Upper lobe of left lung (tissue), 4 donors: ENCODE results near the gene KLC3.

ENCODE experiments used
- EP300 ChIP-seq, 4 donors: sonication (generic); formaldehyde crosslinking; IDR thresholded peaks; one replicate each; pipeline ENCODE4 v1.5.1; 2017; ENCODE audit warnings: antibody characterized with exemption in 4 of 4, control low read depth in 2 of 4
- POLR2A ChIP-seq, 4 donors: fragments of 450-650 bp; IDR thresholded peaks; one replicate each; pipeline ENCODE4 v1.5.1; 2016 to 2017; ENCODE audit warnings: antibody characterized with exemption in 4 of 4, mild to moderate bottlenecking in 2 of 4
- POLR2AphosphoS5 ChIP-seq, 2 donors: sonication (generic); formaldehyde crosslinking; IDR thresholded peaks; one replicate each; pipeline ENCODE4 v1.5.1; 2017; ENCODE audit warnings: antibody characterized with exemption in 2 of 2
- TF ChIP-seq, protein P1 (sequence below), 6 experiments: fragments of 450-650 bp in 4 of 6; fragments of 200-600 bp in 2 of 6; sonication (generic) in 2 of 6; IDR thresholded peaks; one replicate each; pipeline ENCODE4 v1.5.1; 2016 to 2019; ENCODE audit warnings: antibody characterized with exemption in 6 of 6

DNA sequence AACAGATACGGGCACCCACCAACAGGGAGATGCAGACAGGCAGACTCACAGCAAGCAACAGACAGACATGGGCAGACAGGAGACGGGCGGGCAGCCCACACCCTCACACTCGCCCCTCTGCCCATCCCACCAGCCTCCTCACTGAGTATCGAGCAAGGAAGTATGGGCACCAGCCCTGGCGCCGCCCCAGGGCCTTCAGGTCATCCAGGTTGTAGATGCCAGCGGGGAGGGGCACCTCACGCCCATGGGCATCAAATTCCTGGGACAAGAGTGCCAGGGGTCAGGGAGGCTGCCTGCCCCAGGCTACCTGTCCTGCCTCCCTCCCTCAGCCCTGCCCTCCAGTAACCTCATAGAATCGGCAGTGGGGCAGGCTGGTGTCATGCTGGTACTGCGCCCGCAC lies 24.1 kb downstream of the KLC3 start:
- TF ChIP-seq, protein P1, sequence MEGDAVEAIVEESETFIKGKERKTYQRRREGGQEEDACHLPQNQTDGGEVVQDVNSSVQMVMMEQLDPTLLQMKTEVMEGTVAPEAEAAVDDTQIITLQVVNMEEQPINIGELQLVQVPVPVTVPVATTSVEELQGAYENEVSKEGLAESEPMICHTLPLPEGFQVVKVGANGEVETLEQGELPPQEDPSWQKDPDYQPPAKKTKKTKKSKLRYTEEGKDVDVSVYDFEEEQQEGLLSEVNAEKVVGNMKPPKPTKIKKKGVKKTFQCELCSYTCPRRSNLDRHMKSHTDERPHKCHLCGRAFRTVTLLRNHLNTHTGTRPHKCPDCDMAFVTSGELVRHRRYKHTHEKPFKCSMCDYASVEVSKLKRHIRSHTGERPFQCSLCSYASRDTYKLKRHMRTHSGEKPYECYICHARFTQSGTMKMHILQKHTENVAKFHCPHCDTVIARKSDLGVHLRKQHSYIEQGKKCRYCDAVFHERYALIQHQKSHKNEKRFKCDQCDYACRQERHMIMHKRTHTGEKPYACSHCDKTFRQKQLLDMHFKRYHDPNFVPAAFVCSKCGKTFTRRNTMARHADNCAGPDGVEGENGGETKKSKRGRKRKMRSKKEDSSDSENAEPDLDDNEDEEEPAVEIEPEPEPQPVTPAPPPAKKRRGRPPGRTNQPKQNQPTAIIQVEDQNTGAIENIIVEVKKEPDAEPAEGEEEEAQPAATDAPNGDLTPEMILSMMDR (IDR thresholded peaks at IDR 0.05), result no peak
- TF ChIP-seq POLR2A (IDR thresholded peaks at IDR 0.05) (no peak), EP300 (IDR thresholded peaks at IDR 0.05) (no peak), POLR2AphosphoS5 (IDR thresholded peaks at IDR 0.05) (no peak)
